ENCODE results near the gene ECI1.

ECI1 gene

DNA sequence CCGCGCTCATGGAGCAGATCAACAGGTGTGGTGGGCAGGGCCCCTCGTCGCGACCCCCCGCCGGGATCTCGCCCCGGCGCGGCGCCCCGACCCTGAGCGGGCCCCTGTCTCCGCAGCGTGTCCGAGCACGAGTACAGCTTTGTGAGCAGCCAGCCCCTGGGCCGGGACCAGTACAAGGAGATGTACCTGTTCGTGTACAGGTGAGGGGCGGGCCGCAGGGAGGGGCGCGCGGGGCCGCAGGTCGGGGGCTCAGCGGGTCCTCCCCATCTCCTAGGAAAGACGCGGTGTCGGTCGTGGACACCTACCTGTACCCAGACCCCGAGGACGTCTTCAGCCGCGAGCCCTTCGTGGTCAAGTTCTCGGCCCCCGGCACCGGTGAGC is 14.3 kb downstream of the ECI1 start:
- intact Hi-C loops (cut with DNase I): no loop called here
- DNase-seq: no peak

DNA sequence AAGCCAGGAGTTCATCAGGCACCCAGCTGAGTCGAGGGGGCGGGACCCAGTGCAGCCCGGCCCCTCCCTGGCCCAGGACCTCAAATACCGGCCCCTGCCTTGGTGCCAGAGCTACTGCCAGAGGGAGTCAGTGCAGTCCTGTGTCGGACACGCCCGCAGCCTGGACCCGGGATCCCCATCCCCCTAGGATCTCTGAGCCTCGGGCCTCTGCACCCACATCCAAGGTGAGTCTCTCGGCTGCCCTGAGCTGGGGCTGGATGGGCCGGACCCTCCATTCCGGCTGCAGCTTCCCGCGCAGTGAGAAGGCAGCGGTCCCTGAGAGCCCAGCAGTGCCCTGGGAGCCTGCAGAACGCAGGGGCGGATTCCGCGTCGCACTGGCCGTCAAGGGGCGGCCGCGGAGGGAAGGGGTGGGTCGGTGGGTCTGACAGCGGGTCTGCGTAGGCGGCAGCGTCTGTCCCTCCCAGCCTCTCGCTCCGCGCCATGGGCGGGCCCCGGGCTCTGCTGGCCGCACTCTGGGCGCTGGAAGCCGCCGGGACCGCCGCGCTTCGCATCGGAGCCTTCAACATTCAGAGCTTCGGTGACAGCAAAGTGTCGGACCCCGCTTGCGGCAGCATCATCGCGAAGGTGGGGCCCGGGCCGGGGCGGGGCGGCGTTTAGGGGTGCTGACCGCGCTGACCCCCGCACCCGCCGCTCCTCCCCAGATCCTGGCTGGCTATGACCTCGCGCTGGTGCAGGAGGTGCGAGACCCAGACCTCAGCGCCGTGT is 14.9 kb downstream of the ECI1 start, which contains the start of gene DNASE1L2:
TSS of gene DNASE1L2 (plus strand) at position 108 of the 765 bp plus-strand sequence. CDS start at position 481, 373 bp downstream.
- no peak for DNase-seq
- intact Hi-C loops (cut with DNase I): no loop called here

DNA sequence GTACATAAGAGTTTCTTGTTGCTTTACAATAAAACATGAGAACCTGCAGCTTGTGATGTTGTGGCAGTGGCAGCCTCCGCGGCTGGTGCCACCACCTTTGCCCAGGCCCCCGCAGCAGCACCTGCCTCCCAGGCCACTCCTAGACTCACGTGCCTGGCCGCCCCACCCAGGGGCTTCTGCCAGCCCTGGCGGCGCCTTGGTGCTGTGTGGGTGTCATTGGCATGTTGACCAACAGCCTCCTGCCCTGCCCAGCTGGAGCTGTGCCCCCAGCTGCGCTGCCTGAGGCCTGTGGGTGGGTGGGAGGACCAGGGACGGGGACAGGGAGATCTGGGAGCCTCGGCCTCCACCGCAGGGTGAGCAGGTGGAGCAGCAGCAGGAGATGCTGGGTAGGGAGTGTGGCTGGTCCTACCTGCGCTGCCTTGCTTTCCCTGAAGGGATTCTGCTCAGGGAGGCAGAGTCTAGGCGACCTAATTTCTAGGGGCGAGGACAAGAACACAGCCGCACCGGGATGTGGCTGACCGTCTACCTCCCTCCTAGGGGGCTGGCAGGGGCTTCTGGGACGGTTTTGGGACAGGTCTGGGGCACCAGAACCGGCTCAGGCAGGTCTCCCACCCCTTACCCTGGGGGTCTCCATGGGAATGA is 15.6 kb downstream of the ECI1 start:
- no peak for DNase-seq
- intact Hi-C loops (cut with DNase I): no loop called here

DNA sequence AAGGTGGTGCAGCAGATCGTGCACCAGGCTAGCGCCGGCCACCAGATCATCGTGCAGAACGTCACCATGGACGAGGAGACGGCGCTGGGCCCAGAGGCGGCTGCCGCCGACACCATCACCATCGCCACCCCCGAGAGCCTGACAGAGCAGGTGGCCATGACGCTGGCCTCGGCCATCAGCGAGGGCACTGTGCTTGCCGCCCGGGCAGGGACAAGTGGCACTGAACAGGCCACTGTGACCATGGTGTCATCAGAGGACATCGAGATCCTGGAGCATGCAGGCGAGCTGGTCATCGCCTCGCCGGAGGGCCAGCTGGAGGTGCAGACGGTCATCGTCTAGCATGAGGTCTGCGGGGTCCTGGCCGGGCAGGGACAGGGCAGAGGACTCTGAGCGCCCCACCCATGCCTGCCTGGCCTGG is 16.1 kb downstream of the ECI1 start:
- no peak for DNase-seq
- intact Hi-C loops (cut with DNase I): no loop called here

DNA sequence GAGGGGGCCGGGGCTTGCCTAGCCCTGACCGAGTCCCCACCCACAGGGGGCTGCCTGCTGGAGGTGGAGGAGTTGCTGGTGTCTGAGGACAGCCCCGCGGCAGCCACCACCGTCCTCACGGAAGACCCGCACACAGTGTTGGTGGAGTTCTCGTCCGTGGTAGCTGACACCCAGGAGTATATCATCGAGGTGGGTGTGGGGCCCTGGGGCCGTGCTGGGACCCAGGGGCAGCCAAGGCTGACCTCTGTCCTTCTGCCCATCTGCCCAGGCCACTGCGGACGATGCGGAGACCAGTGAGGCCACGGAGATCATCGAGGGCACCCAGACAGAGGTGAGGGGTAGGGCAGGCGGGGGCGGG is 16.6 kb downstream of the ECI1 start:
- intact Hi-C loops (cut with DNase I): no loop called here

DNA sequence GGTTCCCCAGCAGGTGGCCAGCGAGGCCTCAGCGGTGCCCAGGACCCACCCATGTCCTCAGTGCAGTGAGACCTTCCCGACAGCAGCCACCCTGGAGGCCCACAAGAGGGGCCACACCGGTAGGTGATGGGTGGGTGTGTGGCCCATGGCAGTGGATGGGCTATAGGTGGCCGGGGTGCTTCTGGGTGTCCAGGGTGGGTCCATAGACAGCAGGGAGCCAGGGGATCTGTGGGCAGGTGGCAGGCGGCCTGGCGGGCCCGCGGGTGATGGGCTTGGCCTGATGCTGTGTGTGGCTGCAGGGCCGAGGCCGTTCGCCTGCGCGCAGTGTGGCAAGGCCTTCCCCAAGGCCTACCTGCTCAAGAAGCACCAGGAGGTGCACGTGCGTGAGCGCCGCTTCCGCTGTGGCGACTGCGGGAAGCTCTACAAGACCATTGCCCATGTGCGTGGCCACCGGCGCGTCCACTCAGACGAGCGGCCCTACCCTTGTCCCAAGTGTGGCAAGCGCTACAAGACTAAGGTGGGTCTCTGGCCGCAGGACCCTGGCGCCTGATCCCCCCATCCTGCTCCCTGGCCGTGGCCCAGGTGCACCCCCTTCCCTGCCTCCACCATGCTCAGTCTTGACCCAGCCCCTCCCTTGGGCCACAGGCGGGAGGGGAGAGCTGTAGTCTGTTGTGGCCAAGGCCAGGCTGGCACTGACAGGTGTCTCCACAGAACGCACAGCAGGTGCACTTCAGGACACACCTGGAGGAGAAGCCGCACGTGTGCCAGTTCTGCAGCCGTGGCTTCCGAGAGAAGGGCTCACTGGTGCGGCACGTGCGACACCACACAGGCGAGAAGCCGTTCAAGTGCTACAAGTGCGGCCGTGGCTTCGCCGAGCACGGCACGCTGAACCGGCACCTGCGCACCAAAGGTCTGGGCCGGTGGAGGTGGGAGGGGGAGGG is 17.2 kb downstream of the ECI1 start:
- no peak for DNase-seq
- intact Hi-C loops (cut with DNase I): no loop called here

More for the DNA sequence above, 16.6 kb downstream of the ECI1 start:
- no peak for DNase-seq

DNA sequence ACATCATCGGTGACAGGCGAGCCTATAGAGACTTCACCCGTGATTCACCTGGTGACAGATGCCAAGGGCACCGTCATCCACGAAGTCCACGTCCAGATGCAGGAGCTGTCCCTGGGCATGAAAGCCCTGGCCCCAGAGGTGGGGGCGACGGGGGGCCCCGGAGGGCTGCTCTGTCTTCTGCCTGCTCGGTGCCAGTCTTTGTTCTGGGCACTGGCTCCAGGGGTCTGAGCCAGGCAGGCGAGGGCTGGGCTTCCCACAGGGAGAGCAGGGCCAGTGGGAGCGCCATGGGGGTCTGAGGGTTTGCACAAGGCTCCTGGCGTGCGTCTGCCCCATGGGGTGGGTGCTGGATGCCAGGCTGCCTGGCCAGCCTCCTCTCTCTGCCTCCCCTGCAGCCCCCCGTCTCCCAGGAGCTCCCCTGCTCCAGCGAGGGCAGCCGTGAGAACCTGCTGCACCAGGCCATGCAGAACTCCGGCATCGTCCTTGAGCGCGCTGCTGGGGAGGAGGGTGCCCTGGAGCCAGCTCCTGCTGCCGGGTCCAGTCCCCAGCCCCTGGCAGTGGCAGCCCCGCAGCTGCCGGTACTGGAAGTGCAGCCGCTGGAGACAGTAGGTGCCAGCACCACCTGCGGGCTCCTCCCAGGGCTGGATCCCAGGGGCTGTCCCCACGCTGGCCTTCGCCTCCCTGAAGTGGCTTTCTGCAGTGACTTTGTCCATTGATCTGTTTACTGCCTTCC is 18.2 kb downstream of the ECI1 start:
- intact Hi-C loops (cut with DNase I): no loop called here
- DNase-seq: no peak

DNA sequence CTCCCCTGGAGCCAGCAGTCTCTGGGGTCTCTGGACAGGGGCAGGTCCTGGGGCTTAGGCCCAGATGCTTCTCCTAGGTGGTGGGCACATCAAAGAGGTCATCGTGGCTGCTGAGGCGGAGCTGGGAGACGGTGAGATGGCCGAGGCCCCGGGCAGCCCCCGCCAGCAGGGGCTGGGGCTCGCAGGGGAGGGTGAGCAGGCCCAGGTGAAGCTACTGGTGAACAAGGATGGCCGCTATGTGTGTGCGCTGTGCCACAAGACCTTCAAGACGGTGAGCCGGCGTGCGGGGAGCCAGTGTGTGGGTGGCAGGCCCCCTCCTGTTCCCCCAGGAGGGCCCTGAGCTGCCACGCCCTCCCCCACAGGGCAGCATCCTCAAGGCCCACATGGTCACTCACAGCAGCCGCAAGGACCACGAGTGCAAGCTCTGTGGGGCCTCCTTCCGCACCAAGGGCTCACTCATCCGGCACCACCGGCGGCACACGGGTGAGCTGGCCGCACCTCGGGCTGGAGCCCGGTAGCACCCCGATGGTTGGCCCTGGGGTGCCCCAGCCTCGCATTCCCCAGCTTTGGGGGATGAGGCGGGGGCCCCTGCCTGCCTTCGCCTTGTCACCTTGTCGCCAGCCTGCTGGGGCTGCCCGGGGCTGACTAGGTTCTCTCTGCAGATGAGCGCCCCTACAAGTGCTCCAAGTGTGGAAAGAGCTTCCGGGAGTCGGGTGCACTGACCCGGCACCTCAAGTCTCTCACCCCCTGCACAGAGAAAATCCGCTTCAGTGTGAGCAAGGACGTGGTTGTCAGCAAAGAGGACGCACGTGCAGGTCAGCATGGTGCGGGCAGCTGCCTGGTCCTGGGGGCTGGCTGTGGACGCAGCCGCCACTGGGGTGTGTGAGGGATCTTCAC is 19.0 kb downstream of the ECI1 start:
- intact Hi-C loops (cut with DNase I): no loop called here
- DNase-seq: no peak

DNA sequence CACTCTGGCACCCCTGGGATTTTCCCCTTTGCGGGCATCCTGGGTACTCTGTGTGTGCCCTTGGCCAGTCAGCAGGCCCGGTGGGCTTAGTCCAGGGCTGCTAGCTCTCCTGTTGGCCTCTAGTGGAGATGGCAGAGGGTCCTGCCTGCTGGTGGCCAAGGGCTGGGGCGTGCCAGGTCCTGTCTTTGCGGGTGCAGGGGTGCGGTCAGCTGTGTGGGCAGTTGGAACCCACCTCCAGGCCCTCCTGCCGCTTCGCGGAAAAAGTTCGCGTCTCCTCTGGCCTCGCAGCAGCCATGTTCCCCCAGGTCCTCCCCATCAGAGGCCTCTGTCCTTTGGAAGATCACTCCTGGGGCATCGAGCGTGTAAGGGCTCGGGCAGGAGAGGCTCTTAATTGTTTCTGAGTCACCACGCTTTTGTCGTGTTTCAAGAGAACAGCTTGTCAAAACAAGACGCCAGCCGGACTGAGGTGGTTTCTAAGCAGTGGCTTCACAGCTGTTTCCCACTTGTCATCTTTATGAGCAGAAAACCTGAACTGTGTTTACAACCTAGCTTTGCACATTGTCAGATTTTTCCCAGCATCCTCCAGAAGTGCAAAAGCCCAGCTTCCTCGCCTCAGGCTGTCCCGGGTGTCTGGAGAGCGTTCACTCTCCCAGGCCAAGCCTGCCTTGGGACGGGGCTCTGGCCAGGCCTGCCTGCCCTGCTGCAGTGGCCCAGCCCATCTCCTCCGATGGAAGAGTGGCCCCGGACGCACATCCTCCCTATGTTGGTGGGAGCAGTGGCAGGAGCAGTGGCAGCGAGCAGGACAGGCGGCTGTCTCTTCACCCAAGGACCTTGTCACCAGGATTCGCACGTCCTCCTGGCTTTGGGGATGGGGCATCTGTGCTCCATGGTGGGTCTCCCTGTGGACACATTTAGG is 20.1 kb downstream of the ECI1 start:
- DNase-seq: no peak
- intact Hi-C loops (cut with DNase I): no loop called here

DNA sequence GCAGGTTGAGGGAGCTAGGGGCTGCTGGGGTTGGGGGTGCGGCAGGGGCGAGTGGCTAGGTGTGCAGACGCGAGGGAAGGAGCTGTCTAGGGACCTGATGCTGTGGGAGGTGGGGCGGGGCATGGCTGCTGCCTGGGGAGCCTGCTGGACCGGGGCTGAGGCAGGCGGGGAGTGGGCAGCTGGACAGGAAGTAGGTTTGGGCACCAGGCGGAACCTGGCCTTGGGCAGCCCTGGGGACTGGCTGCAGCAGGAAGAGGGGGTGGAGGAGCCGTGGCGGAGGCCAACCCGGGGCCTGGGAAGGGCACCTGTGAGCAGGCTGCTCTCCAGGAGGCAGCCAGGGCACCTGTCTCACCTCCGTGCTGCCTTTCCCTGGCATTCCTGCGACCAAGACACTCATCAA is 21.0 kb downstream of the ECI1 start:
- intact Hi-C loops (cut with DNase I): no loop called here
- no peak for DNase-seq

DNA sequence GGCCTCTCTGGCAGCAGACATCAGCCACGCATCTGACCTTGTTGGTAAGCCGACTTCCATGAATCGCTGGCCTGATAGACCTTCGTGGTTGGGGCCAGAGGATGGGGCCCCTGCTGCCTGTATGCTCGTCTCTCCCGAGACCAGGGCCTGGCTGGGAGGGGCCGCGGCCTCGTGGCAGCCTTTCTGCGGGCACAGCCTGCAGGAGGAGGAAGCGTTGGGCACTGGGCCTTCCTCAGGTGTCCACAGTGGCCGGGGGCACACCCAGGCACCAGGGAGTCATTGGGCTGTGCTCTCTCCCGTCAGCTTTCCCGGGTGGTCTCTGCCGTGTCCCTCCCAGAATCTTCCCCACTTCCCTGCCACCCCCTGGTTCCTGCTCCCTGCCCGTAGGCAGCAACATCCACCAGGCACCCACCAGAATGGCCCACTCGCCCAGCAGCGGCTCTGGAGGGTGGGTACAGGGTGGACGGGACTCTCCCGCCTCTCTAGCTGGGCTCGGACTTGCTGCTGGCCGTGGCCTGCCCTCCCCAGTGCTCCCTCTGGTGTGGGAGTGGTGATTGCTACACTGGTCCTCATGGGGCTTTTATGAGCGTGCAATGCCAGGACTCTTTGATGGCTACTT is 21.6 kb downstream of the ECI1 start:
- intact Hi-C loops (cut with DNase I): no loop called here
- no peak for DNase-seq

DNA sequence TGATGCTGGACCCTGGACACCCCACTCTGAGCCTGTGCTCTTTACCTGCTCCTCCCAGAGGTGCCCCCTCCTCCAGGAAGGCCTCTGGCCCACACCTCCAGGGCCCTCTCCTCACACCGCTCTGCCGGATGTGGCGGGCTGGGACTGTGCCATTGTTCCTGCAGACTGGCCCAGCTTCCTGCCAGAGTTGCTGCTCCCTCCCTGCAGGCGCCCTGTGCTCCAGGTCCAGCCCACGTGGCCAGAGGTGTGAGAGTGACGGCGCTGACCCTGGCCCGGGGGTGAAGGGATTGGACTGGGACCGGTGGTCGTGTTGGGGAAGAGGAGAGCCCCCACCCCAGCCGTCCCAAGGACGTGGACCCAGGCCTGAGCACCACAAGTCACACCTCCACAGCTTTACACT is 22.3 kb downstream of the ECI1 start:
- no peak for DNase-seq
- intact Hi-C loops (cut with DNase I): no loop called here

DNA sequence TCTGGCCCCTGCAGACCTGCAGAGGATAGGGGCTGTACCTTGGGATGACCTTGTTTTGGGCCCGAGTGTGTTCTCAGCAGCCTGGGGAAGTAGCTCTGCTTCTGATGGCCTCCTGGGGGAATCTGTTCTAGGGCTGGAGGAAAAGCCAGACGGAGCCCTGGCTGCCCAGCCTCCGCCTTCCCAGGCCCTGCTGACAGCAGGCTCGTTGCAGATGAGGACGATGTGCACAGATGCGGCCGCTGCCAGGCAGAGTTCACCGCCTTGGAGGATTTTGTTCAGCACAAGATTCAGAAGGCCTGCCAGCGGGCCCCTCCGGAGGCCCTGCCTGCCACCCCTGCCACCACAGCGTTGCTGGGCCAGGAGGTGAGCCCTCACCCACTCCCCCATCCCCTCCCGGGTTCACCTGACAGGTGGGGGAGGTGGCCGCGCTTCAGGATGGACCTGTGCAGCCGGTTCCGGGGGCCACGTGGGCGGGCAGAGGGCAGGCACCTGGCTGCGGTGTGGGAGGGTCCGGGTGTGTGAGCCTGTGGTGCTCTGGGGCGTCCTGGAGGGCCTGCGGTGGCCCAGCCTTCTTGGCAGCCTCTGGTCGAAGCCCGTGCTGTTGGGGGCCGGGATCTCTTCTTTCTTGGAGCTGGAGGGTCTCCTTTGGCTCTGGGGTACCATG is 23.1 kb downstream of the ECI1 start:
- intact Hi-C loops (cut with DNase I): no loop called here
- no peak for DNase-seq

DNA sequence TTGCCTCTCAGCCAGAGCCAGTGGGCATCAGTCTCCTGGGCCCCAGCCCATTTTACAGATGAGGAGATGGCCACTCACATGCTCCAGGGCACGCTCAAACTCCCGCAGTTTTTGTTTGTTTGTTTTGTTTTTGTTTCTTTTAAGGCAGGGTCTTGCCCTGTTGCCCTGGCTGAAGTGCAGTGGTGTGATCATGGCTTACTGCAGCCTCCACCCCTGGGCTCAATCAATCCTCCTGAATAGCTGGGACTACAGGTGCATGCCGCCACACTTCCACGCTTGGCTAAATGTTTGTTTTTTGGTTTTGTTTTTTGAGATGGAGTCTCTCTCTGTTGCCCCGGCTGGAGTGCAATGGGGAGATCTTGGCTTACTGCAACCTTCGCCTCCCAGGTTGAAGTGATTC is 24.5 kb downstream of the ECI1 start:
- intact Hi-C loops (cut with DNase I): no loop called here
- no peak for DNase-seq

DNA sequence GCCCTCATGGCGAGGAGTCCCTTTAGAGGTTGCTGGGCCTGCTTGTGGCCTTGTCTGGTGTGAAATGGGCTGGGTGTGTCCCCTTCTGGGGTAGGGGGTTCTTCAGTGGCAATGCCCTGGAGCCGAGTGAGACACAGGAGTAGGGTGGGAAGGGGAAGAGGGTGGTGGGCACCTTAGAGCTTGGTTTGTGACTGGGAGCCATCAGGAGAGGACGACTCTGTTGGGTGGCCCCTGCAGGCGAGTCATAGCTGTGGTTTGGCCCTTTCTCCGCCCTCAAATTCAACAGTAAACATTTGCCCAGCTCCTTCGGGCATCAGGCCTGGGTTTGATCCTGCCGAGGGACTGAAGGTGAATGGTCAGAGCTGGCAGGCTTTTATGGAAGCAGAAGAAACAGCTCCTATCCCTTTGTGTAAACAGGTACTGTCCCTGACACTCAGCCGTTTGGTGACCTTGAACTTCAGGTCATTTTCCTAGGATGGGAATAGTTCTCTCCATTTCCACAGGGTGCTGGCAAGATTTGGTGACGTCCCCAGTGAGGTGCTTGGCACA is 25.1 kb downstream of the ECI1 start:
- no peak for DNase-seq
- intact Hi-C loops (cut with DNase I): no loop called here

DNA sequence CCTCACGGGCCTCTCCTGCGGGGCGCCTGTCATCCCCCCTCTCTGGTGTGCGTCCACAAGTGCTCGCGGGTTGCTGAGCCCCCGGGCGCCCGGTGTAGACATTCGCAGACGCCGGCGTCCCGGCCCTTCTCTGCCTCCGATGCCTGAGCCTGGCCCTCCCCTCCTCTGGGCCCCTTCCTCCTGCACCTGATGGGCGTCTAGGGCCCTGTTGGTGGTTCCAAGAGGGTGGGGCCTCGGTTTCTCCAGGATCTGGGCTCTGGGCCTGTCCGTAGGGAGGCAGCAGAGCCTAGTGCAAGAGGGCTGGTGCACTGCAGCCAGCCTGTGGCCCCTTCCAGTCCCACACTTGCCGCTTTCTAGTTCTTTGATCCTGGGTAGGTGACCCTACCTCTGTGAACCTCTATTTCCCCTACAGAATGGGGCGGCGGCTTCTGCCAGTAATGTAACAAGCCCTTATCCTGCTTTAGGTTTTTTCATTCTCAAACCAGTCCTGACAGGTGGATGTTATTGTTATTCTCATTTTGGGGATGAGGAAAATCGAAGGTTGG is 27.4 kb downstream of the ECI1 start:
- intact Hi-C loops (cut with DNase I): no loop called here
- DNase-seq: peak in 11 of 42 donors; percentile 20 to 53 (median 41)
